Upper lobe of left lung (tissue), 6 donors: ENCODE measurements around the gene KYAT1. TPM values are rescaled to one million over a fixed set of nuclear protein-coding genes. Genes with fewer than 3 reads are reported as not detected.

Experiments
- ATAC-seq, 2 donors: fragments of 200-7000 bp; cut with Tn5 transposase; one replicate each; pipeline ENCODE4 v1.9.1; 2022; ENCODE audit warnings: mild to moderate bottlenecking in 2 of 2, moderate library complexity in 2 of 2; ENCODE audit not compliant: low FRiP score in 2 of 2
- DNase-seq, 2 donors: peaks; one replicate each; pipeline ENCODE4 v3.0.0-alpha.2; 2019 to 2020
- H3K27ac ChIP-seq, 4 donors: fragments of 200-600 bp; sonication (generic); one replicate each; pipeline ENCODE4 v1.5.1; 2016 to 2019
- H3K27me3 ChIP-seq, 4 donors: fragments of 200-600 bp; sonication (generic); one replicate each; pipeline ENCODE4 v1.5.1; 2017 to 2019
- H3K36me3 ChIP-seq, 4 donors: fragments of 200-600 bp; sonication (generic); one replicate each; pipeline ENCODE4 v1.5.1; 2016 to 2019
- H3K4me1 ChIP-seq, 4 donors: fragments of 200-600 bp; sonication (generic); one replicate each; pipeline ENCODE4 v1.5.1; 2018 to 2019
- H3K4me3 ChIP-seq, 4 donors: fragments of 200-600 bp; sonication (generic); one replicate each; pipeline ENCODE4 v1.5.1; 2017 to 2019; ENCODE audit warnings: mild to moderate bottlenecking in 2 of 4, moderate library complexity in 1 of 4
- H3K9me3 ChIP-seq, 4 donors: fragments of 200-600 bp; sonication (generic); one replicate each; pipeline ENCODE4 v1.5.1; 2018 to 2019
- CTCF ChIP-seq, 6 experiments: fragments of 450-650 bp in 4 of 6; fragments of 200-600 bp in 2 of 6; sonication (generic) in 2 of 6; IDR thresholded peaks; one replicate each; pipeline ENCODE4 v1.5.1; 2016 to 2019; ENCODE audit warnings: antibody characterized with exemption in 6 of 6
- EP300 ChIP-seq, 4 donors: sonication (generic); formaldehyde crosslinking; IDR thresholded peaks; one replicate each; pipeline ENCODE4 v1.5.1; 2017; ENCODE audit warnings: antibody characterized with exemption in 4 of 4, control low read depth in 2 of 4
- POLR2A ChIP-seq, 4 donors: fragments of 450-650 bp; IDR thresholded peaks; one replicate each; pipeline ENCODE4 v1.5.1; 2016 to 2017; ENCODE audit warnings: antibody characterized with exemption in 4 of 4, mild to moderate bottlenecking in 2 of 4
- POLR2AphosphoS5 ChIP-seq, 2 donors: sonication (generic); formaldehyde crosslinking; IDR thresholded peaks; one replicate each; pipeline ENCODE4 v1.5.1; 2017; ENCODE audit warnings: antibody characterized with exemption in 2 of 2
- WGBS, 2 donors: methylation state at CpG; one replicate each; pipeline ENCODE4 v1.1.5; 2017 to 2018; 5-methylcytosine and 5-hydroxymethylcytosine counted together
- total RNA-seq, 6 donors: library from RNA; depleted of rRNA in 4 of 6; stranded (reverse); fragments of >200 nt in 4 of 6; gene quantifications; one replicate each; pipeline versions ENCODE4 v1.1.0 to v1.2.1, GENCODE V29; 2016 to 2021
- donor health status: DM: no; HTN: no; CAD: no; lungs with moderate emphysema.
- donor health status: DM: no; HTN: yes; CAD: no; lungs with severe emphysema.

Gene KYAT1
- total RNA-seq, 6 donors from 2014 or later = 3.9 to 10.5 (median 5.4) TPM

GRCh38 chr9:128835246-128836210, 46.2 kb downstream of the KYAT1 start:
- TF ChIP-seq CTCF (IDR thresholded peaks at IDR 0.05) (no peak), POLR2AphosphoS5 (IDR thresholded peaks at IDR 0.05) (no peak), POLR2A (IDR thresholded peaks at IDR 0.05) (no peak), EP300 (IDR thresholded peaks at IDR 0.05) (no peak)
- Histone ChIP-seq H3K36me3 (peaks cover 0 to 7% (median 0%) of the 10 kb centered on the region in 4 donors), H3K4me3 (no peak overlapping the region), H3K9me3 (no peaks in the 10 kb centered on the region), H3K27ac (no peak overlapping the region), H3K4me1 (no peaks in the 10 kb centered on the region), H3K27me3 (no peaks in the 10 kb centered on the region)
- DNase-seq = peak in 1 of 2 donors; percentile 53
- 94% methylated on average over 23 to 28 of the region's 28 CpGs for WGBS, 2 donors
- no peak for ATAC-seq

GRCh38 chr9:128833696-128834095, 48.1 kb downstream of the KYAT1 start:
- H3K4me3 ChIP-seq = no peak overlapping the region
- no peak for DNase-seq
- WGBS, 2 donors = 91 to 95% methylated on average over 9 to 10 of the region's 10 CpGs
- H3K36me3 ChIP-seq = peaks cover 0 to 7% (median 0%) of the 10 kb centered on the region in 4 donors
- H3K27ac ChIP-seq = no peak overlapping the region
- no peak for ATAC-seq
- no peaks in the 10 kb centered on the region for H3K27me3 ChIP-seq
- H3K4me1 ChIP-seq = peaks cover 6 to 12% (median 11%) of the 10 kb centered on the region in 4 donors
- no peak for TF ChIP-seq CTCF (IDR thresholded peaks at IDR 0.05)
- TF ChIP-seq POLR2A (IDR thresholded peaks at IDR 0.05) = no peak
- TF ChIP-seq POLR2AphosphoS5 (IDR thresholded peaks at IDR 0.05) = no peak
- TF ChIP-seq EP300 (IDR thresholded peaks at IDR 0.05) = no peak
- H3K9me3 ChIP-seq = no peaks in the 10 kb centered on the region

GRCh38 chr9:128829477-128830251, 52.1 kb downstream of the KYAT1 start, which contains the start of gene SPOUT1:
TSS of gene SPOUT1 (minus strand) at chr9:128829794. CDS start at chr9:128829780, 14 bp downstream.
- ATAC-seq = peak; percentile 97 to 100

More at GRCh38 chr9:128829477-128830251, 52.1 kb downstream of the KYAT1 start, which contains the start of gene SPOUT1:
- Histone ChIP-seq H3K36me3 (peaks cover 0 to 27% (median 24%) of the 10 kb centered on the region in 4 donors), H3K4me1 (peaks cover 9 to 16% (median 14%) of the 10 kb centered on the region in 4 donors), H3K27me3 (no peaks in the 10 kb centered on the region), H3K27ac (peak within 1 kb of the TSS; percentile 63 to 83 (median 72)), H3K9me3 (no peaks in the 10 kb centered on the region), H3K4me3 (peak within 1 kb of the TSS; percentile 65 to 96 (median 82))
- TF ChIP-seq POLR2AphosphoS5 (IDR thresholded peaks at IDR 0.05) (peak; percentile 55 to 72), CTCF (IDR thresholded peaks at IDR 0.05) (peak in 1 of 6 experiments; percentile 16), EP300 (IDR thresholded peaks at IDR 0.05) (no peak), POLR2A (IDR thresholded peaks at IDR 0.05) (peak in 1 of 4 donors; percentile 72)
- peak; percentile 95 to 96 for DNase-seq
- 1% methylated on average over 18 to 24 of the region's 56 CpGs for WGBS, 2 donors
